Kidney (tissue), 14 donors: Measurements from ENCODE around the gene SEMA3E. TPM values are rescaled to one million over a fixed set of nuclear protein-coding genes. Genes with fewer than 3 reads are reported as not detected.
"Not testable (repeated sequence)": the region's sequence is repeated elsewhere in the genome, so short reads cannot be mapped to it uniquely, and the experiment has no call there.

Experiments used
- DNase-seq, 5 donors: peaks; one replicate each; pipeline ENCODE4 v3.0.0-alpha.2; 2013 to 2020
- FAIRE-seq: peaks from 2 replicates; lab custom pipeline; 2012; peaks lifted over from hg19 to GRCh38; lab: Jason Lieb, UNC
- H3K27ac ChIP-seq, 2 donors: one replicate each; pipeline ENCODE4 v1.7.0; 2013; ENCODE audit warnings: low read depth in 2 of 2, low read length in 2 of 2, inconsistent platforms in 1 of 2
- H3K27me3 ChIP-seq: one replicate; pipeline ENCODE4 v1.7.1; 2013; ENCODE audit warnings: low read length, inconsistent platforms; ENCODE audit not compliant: control insufficient read depth, insufficient read depth
- H3K36me3 ChIP-seq, 3 donors: one replicate each; pipeline versions ENCODE4 v1.7.0 to v1.7.1; 2013; ENCODE audit warnings: low read length in 3 of 3, control low read depth in 1 of 3, inconsistent platforms in 1 of 3; ENCODE audit not compliant: insufficient read depth in 3 of 3, control insufficient read depth in 2 of 3
- H3K4me1 ChIP-seq, 3 donors: one replicate each; pipeline versions ENCODE4 v1.7.0 to v1.7.1; 2013; ENCODE audit warnings: low read length in 3 of 3, inconsistent platforms in 1 of 3, low read depth in 1 of 3; ENCODE audit not compliant: control insufficient read depth in 2 of 3, insufficient read depth in 2 of 3
- H3K4me3 ChIP-seq, 3 donors: one replicate each; pipeline versions ENCODE4 v1.7.0 to v1.8.1; 2013; ENCODE audit warnings: low read length in 3 of 3, control low read depth in 1 of 3, inconsistent platforms in 1 of 3
- H3K9ac ChIP-seq, 3 donors: one replicate each; pipeline versions ENCODE4 v1.7.0 to v1.7.1; 2013; ENCODE audit warnings: low read length in 3 of 3, control low read depth in 1 of 3, inconsistent platforms in 1 of 3
- H3K9me3 ChIP-seq, 3 donors: one replicate each; pipeline versions ENCODE4 v1.7.0 to v1.7.1; 2013; ENCODE audit warnings: low read length in 3 of 3, control low read depth in 1 of 3, inconsistent platforms in 1 of 3; ENCODE audit not compliant: control insufficient read depth in 2 of 3, insufficient read depth in 1 of 3
- intact Hi-C: fragments of 100-400 bp; cut with DNase I; formaldehyde crosslinking; loops from one replicate; pipeline ENCODE4 v1.11.1; 2022
- polyA plus RNA-seq: library from polyadenylated mRNA; stranded (reverse); fragments of 350-450 nt; fragmentation: Illumina TruSeq; extraction: RNeasy Lipid Tissue Mini Kit (QIAGEN cat#74804); gene quantifications from one replicate; pipeline ENCODE4 v1.2.3, GENCODE V29; 2014; ENCODE audit warnings: low read depth, low replicate concordance; ENCODE audit not compliant: insufficient read depth
- total RNA-seq: library from RNA; stranded (reverse); fragmentation: NEBNext Ultra II Directional; extraction: Animal tissue kit (Norgen Biotek cat#: 25700); gene quantifications from one replicate; pipeline ENCODE4 v1.2.1, GENCODE V29; 2021
- TF ChIP-seq, protein P1 (sequence below): IDR thresholded peaks from 3 replicates; pipeline ENCODE4 v1.5.1; 2012; ENCODE audit warnings: mild to moderate bottlenecking, moderate library complexity, borderline replicate concordance; ENCODE audit not compliant: insufficient read depth; ENCODE audit errors: extremely low read depth
- donor health status: control.
- donor health status: control.
- donor health status: control.
- donor health status: control.
- donor health status: control.
- donor health status: DM: yes; HTN: yes; CAD: no.
- donor health status: Normal renal cell carcinoma (clear cell type).

Gene SEMA3E
- total and polyA plus RNA-seq, 2 donors from 2014 or later, result 0.15 to 1.1 TPM

DNA sequence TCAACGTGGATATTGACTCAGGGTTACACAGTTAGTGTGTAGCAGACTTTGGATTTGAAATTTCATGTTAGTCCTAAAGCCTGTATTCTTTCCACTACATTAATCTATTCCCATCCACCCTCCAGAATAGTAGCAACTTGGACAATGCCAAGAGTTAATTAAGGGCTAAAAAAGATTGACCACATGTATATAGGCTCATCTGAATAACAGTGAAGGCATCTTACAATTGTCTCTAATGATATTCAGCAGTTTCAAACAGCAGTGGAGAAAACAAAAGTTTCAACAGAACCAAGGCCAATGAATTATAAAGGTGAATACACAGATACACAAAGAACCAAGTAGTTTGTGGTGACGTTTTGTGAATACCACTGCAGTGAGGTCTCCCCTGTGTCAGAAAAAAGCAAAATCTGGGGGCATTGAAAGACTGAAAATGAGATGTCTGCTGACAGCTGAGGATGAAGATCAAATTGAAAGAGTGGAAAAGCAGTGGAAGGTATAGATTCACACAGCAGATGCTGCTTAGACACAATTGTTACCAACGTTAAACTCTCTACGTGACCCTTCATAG is 202.8 kb downstream of the SEMA3E start:
- DNase-seq, result no peak
- Histone ChIP-seq H3K27me3 (no peaks in the 10 kb centered on the region), H3K9ac (no peak overlapping the region), H3K4me3 (no peak overlapping the region), H3K9me3 (no peaks in the 10 kb centered on the region), H3K4me1 (no peaks in the 10 kb centered on the region), H3K27ac (no peak overlapping the region), H3K36me3 (no peaks in the 10 kb centered on the region)
- intact Hi-C loops, result no loop called here
- TF ChIP-seq, protein P1, sequence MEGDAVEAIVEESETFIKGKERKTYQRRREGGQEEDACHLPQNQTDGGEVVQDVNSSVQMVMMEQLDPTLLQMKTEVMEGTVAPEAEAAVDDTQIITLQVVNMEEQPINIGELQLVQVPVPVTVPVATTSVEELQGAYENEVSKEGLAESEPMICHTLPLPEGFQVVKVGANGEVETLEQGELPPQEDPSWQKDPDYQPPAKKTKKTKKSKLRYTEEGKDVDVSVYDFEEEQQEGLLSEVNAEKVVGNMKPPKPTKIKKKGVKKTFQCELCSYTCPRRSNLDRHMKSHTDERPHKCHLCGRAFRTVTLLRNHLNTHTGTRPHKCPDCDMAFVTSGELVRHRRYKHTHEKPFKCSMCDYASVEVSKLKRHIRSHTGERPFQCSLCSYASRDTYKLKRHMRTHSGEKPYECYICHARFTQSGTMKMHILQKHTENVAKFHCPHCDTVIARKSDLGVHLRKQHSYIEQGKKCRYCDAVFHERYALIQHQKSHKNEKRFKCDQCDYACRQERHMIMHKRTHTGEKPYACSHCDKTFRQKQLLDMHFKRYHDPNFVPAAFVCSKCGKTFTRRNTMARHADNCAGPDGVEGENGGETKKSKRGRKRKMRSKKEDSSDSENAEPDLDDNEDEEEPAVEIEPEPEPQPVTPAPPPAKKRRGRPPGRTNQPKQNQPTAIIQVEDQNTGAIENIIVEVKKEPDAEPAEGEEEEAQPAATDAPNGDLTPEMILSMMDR, result no peak
- no peak for FAIRE-seq

DNA sequence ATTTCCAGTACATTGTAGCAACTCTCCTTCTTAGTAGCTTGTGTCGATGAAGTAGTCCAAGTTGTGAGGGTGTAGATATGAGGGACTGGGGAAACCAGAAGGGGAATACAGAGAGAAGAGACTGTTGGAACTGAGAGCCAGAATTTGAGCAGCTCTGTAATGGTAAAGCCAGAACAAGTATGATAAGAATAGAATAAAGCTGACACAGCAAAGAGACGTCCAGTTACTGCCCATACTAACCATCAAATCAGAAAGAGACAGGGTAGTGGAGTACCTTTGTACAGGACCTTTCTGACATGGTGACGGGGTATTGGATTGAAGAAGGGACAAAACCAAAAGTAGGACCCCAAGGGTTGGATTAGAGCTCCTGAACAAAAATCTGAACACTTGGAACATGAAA is 206.0 kb downstream of the SEMA3E start:
- intact Hi-C loops, result no loop called here
- no peak for FAIRE-seq
- TF ChIP-seq, protein P1, result no peak

DNA sequence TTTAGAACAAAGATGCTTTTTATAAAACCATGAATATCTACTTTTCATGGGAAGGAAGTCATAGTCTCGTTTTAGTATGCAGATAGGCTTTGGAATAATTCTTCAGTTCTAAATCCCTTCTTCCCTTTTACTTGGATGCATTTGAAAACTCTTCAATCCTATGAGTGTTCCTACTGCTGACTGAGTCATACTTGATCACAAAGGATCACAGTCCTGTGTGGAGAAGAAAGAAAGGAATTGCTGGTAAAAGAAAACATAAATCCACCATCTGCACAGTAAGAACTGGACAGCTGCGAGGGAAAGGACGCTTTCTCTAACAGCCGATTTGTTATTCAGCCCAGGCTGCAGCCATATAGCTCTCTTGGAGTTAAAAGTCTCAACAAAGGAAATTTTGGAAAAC is 209.9 kb downstream of the SEMA3E start:
- no peak for FAIRE-seq

More for the DNA sequence above, 206.0 kb downstream of the SEMA3E start:
- Histone ChIP-seq H3K9ac (no peak overlapping the region), H3K4me3 (no peak overlapping the region), H3K27ac (no peak overlapping the region), H3K9me3 (no peaks in the 10 kb centered on the region), H3K27me3 (no peaks in the 10 kb centered on the region), H3K4me1 (no peaks in the 10 kb centered on the region), H3K36me3 (no peaks in the 10 kb centered on the region)
- no peak for DNase-seq

DNA sequence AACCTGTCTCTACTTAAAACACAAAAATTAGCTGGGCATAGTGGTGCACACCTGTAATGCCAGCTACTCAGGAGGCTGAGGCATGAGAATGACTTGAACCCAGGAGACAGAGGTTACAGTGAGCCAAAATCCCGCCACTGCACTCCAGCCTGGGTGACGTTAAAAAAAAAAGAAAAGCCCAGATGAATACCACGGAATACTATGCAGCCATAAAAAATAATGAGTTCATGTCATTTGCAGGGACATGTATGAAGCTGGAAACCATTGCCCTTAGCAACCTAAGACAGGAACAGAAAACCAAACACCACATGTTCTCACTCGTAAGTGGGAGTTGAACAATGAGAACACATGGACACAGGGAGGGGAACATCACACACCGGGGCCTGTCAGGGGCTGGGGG is 218.7 kb downstream of the SEMA3E start:
- DNase-seq, intact Hi-C loops, H3K4me1 ChIP-seq, H3K27ac ChIP-seq, H3K4me3 ChIP-seq, H3K9me3 ChIP-seq, H3K36me3 ChIP-seq, FAIRE-seq, H3K9ac ChIP-seq, H3K27me3 ChIP-seq: not testable (repeated sequence)

More for the DNA sequence above, 209.9 kb downstream of the SEMA3E start:
- intact Hi-C loops, result no loop called here
- Histone ChIP-seq H3K27me3 (no peaks in the 10 kb centered on the region), H3K4me1 (no peaks in the 10 kb centered on the region), H3K9me3 (no peaks in the 10 kb centered on the region), H3K9ac (no peak overlapping the region), H3K36me3 (no peaks in the 10 kb centered on the region), H3K27ac (no peak overlapping the region), H3K4me3 (no peak overlapping the region)
- no peak for DNase-seq
- TF ChIP-seq, protein P1, result no peak
